CD4-positive, alpha-beta T cell treated with Interleukin-21 for 1 hour (primary cell): ENCODE results near the gene SLC17A4.

ENCODE experiments used
- DNase-seq: peaks from one replicate; pipeline ENCODE4 v3.0.0-alpha.2; 2020

SLC17A4 gene

DNA sequence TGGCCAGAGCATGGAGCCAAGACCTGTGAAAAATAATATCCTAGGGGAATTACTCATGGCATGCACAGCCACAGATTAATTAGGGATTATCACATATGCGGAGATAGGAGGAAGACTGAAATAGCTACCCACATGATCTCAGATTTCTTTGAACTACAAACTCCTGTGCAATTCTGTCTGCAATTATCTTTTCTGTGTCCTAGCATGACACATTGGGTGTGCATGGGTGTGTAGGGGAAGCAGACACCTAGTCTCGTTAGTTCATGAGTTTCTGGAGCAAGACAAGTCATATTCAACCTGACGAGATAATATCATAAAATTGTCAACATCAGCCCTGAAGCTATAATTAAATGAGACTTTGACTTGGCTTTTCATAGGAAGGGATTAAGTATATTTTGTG lies 3.6 kb upstream of the SLC17A4 start:
- no peak for DNase-seq

DNA sequence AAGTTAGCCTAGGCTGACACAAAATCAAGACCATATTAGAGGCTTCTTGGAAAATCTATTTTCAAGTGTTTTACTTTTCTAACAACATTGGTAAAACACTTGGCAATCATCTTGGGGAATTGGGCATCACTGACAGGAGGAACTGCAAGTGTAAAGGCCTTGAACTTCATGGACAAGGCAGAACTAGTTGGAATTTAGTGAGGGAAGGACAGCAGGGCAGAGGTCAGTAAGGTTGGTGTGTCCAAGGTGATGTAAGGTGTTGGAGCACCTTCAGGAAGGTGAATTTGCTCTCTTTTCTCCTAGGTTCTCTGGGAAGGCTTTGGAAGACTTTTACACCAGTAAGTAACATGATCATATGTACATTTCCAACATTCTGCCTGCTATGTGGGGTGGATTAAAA lies 1.5 kb upstream of the SLC17A4 start:
- DNase-seq: no peak

DNA sequence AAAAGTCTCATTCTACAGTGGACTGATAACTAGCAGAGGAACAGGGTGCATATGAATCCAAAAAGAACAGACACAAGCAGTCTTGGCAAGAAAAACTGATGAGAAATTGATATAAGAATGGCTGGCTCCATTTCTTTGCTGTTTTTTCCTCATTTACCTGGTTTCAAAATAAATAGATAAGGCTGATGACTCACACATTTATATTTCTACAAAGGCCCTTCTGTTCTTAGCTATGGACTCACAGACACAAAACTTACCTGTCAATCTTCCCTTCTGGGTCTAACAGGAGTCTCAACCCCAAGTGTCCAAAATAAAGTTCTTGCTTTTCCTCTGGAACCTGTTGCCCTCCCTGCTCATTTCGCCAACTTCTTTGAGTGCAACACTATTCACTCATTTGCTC lies 941 bp downstream of the SLC17A4 start:
- DNase-seq: no peak

DNA sequence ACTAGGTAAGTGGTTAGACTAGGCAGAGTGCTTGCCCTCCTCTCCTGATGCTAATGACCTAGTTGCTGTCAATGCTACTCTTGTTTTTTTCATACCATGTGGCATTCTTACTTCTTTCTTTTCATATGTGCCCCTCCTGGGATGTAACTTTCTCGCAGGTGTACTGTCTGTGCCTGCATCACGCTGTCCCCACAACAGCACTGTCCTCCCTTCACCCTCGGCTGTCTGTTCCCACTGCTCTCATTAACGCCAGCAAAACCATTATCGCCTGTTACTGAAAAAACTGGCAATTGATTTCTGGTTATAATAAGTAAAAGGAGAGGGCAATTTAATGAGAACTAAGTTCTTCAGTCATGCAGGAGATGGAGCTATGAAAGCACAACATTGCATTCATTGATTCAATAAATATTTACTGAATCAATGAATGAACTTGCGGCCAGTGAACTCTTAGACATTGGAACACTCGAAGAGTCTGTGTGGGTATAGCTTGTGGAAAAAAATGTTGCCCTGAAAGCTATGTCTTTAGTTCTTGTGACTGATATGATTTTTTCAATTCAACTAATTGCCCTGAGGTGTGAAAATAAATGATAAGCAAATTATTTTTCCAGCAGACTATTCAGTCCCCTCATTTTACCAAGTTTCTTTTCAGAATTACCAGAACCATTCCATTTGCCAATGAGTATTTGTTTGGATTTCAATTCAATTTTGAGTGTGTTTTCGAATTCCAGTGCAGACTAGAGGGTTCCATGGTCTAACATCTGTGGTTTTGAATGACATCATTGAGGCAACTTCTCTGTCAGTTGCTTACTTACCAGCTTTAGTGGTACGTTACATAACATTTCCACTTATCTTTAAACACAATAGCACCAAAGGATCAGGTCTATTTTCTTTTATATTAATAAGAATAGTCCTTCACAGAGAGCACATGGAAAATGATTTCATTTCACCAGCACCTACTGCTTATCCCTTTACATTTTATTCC lies 2.1 kb downstream of the SLC17A4 start:
- no peak for DNase-seq

DNA sequence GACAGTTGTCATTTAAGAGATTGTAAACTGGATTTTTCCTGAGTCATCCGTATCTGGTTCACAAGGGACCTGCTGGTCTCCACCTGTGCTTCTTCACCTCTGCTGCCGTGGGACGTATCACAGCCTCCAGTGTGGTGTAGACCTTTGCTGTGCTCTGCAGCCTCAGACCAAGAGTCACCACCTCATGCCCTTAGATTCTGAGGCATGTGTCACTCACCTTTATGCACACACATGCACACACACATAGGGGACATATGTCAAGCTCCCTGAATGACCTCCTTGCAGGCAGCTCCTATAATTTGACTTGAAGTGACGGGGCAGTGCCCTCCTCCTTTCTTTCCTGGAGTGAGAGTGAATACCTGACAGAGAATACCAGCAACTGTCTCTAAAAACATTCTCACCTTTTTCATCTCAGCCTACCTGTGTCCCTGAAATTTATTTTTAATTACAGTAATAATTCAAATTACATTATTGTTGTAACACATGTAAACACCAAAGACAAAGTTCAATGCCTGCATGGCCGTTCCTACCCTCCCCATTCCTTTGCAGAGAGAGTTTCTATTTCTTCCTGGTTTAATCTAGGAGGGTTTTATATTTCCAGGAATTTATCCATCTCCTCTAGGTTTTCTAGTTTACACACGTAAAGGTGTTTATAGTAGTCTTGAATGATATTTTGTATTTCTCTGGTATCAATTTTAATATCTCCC lies 3.5 kb downstream of the SLC17A4 start:
- no peak for DNase-seq

DNA sequence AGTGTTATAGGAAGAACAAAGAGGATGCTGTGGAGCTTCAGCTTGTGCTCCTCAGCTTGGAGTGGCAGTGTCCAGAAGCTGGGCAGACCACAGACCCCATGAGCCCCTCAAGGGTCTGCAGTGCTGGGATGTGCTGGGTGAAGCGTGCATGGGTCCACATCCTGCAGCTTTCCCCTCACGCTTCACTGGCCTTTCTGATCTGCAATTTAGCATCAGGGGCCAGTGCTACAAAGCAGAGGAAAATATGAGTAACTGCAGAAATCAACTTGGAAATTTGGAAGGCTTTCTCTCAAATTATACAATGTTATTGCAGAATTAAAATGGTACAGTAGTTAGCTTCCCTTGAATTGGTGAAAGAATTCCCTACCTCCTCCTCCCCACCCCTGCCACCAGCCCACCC lies 10.1 kb downstream of the SLC17A4 start:
- no peak for DNase-seq

DNA sequence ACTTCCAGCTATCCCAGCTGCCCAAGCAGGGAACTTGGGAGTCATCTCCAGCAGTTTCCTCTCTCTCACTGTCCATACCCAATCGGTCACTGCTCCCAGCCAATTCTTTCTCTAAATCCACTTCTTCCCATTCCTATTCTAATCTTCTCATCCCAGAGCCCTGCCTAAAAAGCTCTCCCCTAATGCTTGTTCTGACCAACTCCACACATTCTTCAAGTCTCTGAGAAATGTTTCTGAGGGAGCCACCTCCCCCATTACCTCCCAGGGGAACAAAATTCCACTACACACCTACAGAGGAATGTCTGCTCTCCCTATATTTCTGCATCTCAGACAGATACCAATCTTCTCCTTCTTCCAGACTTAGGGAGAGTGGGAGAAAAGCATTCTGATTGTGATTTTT lies 14.0 kb downstream of the SLC17A4 start:
- DNase-seq: no peak

DNA sequence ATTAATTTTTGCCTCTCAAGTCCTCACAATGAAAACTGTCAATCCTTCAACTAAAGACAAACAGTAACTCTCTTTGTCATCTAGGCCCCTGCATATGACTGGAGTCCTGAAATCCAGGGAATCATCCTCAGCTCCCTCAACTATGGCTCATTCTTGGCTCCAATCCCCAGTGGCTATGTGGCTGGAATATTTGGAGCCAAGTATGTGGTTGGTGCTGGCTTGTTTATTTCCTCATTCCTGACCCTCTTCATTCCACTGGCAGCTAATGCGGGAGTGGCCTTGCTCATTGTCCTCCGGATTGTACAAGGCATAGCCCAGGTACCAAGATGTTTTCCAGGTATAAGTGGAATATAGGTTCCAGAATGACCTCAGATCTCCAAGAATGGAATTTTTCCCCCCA lies 15.4 kb downstream of the SLC17A4 start:
- no peak for DNase-seq

DNA sequence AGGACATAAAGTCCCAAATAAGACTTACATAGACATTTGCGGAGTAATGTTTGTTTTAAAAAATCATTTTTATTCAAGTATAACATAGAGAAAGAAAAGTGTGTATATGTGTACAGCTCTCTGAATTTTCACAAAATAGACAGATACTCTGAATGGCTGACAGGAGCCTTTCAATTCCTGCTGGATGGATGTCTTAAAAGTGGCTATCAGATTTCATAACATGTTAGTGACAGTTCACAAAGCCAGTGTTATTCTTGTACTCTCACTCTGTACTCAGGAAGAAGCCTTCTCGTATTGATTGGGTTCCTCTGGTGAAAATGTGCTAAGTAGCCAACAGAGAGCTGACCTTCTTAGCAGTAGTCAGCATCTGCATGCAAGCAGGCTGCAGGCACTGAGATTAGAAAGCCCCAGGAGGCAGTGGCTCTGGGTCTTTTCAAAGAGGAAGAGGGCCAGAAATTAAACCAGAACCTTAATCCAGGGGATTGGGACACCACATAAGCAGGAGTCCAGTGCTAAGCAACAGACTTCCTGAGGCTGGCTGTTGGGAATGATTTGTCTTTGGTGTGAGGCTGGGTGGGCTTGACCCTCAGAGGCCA lies 19.7 kb downstream of the SLC17A4 start:
- DNase-seq: no peak

DNA sequence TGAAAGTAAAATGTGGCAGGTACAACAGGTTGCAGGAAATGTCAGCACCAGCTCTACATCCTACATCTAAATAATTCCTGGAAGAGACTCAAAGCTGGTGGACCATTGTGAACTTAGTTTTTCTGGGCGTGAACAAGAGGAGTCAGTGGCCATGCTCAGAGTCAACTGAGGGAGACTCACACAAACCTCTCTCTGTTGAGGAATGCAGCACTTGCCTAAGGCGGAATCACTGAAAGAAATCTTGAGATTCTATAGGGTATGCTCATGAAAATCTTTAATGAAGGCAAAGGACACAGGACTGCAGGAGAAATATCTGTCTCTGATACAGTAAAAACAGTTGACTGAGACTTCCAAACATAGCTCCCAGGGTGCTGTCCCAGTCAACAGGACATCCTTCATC lies 22.5 kb downstream of the SLC17A4 start:
- DNase-seq: no peak

DNA sequence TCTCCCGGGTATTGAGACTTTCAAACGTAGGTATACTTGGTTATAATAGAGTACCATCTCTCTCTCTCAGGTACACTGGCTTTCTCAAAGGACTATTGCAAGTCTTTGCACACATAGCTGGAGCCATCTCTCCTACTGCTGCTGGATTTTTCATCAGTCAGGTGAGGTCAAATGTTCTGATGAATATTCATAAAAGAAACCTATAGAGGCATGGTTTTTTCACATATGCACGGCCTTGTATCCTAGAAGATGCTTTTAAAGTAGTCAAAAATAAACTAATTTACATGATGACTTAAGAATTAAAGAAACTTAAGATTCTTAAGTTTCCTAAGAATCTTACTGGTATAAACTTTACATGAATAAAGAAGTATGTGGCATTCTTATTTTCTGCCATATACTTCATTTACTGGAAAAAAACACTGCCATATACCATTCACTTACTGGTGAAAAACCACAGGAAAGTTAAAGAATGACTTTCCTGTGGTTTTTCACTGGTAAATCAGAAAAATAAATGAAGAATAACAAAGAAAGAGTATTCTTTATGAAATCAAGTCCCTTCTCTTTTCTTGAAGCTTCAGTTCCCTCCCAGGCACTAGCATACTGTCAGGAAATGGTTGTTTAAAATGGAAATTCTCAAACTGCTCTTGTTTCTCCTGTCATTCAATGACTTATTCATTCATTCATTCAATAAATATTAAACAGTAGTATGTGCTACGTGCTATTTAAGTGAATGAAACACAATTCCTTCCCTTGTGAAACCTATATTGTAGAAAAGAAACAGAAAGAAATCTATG lies 23.5 kb downstream of the SLC17A4 start:
- no peak for DNase-seq

DNA sequence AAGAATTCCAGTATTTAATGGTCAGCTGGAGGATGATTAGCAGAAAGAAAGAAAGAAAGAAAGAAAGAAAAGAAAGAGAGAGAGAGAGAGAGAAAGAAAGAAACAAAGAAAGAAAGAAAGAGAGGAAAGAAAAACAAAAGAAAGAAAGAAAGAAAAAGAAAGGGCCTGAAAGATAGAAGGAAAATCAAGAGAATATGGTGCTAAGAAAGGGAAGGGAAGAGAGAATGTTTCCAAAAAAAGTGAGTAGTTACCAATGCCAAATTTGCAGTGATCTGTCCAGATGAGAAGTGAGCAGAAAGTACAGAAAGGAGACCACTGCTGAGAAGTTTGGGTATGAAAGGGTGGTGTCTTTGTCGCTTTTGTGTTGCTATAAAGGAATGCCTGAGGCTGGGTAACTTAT lies 26.6 kb downstream of the SLC17A4 start:
- no peak for DNase-seq

DNA sequence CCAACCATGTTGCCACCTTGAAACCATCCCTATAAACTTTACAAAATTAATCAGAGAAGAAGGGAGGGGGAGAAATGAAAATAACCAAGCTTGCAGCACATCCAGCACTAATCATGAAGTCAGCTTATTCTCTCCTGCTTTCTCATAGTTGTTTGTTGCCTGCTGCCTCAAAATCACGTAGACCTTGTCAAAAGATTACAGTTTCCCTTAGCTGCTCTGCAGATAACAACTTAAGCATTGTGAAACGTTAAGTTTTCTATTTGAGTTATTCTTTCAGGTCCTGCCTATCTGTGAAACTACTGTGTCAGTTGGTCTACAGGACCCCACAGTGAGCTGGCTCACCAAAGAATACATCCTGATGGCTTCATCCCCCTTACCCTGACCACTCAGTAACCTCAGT lies 32.9 kb downstream of the SLC17A4 start:
- DNase-seq: no peak

DNA sequence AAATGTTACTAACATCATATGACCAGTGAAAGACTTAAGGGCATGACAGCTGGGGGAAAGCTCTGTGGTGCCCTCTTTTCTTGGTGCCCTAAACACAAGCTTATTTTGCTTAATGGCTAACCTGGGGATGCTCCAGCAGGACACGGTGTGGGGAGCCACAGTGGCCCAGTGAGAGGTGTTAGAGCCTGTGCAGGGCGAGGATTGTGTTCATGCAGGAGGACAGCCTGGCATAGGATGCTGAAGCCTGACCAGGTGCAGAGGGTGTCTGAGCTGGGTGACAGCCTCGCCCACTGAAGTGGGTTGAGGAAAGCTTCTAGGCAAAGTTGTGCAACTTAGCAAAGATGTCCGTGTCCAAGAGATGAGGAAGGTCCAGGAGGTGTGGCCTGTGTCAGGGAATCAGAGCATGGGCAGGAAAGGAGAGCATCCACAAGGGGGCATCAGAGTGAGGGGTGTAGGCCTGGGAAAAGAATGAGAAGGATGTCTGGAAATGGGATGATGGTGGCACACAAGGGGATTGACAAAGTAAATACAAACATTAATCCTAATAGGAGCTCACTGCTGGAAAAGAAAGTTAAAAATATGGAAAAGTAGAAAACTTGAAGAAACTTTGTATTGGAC lies 33.9 kb downstream of the SLC17A4 start:
- DNase-seq: peak; percentile 44

DNA sequence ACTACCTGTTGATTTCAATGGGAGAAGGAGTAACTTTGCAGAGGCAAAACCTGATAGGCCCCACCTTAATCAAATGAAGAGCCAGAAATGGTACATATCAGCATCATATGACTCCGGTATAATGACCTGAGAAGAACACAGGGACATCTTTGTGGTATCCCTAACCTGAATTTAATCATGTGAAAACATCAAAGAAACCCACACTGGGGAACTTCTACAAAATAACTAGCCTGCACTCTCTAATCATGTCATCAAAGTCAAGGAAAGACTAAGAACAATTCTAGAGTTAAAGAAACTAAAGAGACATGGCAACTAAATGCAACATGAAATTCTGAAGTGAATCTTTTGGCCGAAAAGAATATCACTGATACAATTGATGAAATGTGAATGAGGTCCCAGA lies 34.9 kb downstream of the SLC17A4 start:
- DNase-seq: no peak

DNA sequence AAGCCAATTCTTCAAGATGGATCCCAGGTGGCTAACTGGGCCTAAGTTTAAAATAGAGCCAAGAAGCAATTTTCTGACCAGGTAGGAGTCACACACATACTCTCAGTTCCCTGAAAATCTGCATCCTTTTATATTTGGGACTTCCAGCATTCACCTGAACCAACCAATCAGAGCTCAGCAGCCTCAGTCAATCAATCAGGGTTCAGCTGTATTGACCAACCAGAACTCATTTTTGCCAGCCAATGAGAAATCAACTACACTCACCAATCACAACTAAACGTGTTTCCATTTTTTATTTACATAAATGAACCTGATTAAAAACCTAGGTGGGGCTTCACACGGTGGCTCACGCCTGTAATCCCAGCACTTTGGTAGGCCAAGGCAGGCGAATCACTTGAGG lies 37.5 kb downstream of the SLC17A4 start:
- no peak for DNase-seq

DNA sequence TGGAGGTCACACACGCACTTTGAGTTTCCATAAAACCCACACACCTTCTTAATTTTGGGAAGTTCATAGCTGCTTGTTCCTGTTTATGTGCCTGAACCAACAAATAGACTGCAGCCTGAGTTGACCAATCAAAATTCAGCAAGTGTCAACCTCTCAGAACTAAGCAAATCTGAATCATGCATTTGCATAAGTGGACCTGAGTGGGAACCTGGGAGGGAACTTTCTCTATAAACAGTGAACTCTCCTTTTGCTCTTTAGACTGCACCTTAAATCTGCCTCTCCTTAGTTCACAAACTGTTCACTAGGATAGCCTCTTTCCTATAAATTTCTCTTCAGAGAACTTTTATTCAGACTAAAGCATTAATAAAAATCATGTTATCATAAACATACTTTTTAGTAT lies 39.4 kb downstream of the SLC17A4 start:
- no peak for DNase-seq

DNA sequence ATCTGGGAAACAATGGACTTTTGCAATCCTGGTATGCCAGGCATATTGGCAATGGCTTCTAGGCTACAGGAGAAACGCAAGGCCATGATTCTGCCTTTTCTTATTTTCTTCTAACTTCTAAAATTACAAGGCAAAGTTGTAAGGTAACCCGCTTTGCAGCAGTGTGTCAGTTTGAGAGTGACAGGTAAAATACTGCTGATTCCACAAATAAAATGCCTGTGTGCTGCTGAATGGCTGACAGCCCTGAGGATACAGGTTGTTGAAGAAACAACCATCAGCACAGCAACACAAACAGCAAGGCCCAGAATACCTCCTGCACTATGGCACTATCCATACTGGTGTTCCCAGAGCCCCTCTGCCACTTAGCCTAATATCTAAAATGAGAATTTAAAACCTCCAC lies 40.2 kb downstream of the SLC17A4 start:
- DNase-seq: no peak

DNA sequence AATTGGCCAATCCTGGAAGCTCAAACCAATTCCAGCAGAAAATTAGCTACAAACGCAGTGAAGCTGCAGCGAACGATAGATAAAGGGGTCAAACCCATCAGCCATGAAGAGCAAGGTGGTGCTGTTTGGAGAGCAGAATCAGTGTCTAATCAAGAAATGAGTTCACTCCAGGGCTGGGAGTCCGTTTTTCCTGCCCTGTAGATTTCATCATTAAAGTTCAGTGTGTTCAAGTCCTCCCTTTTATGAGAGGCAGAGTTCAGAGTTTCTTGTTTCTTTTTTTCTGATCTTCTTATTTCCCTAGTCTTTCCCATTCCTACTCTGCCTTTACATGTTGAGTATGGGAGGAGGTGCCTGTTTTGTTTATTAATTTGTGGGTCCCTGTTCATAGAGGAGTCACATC lies 46.9 kb downstream of the SLC17A4 start:
- no peak for DNase-seq

DNA sequence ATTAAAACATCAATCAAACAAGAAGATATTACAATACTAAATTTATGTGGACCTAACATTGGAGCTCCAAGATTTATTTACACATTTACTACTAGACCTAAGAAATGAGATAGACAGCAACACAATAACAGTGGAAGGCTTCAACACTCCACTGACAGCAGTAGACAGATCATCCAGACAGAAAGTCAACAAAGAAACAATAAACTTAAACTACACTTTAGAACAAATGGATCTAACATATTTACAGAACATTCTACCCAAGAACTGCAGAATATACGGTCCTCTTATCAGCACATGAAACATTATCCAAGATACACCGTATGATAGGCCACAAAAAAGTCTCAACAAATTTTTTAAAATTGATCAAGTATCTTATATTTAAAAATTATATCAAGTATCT lies 50.3 kb downstream of the SLC17A4 start:
- DNase-seq: no peak

DNA sequence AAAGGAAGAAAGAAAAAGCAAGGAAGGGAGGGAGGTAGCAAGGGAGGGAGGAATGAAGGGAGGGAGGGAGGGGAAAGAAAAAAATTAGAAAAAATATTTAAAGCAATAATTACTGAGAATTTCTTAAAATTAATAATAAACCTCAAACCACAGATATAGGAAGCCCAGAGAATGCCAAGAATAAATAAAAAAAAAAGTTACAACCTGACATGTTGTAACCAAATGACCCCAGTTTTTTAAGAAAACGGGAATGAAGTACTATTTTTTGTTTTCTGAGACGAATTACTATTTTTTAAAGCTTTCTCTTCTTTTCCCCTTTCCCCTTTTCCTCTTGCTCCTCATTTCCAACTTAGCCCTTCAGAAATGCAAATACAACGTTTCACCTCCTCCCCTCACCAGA lies 60.7 kb downstream of the SLC17A4 start:
- no peak for DNase-seq

DNA sequence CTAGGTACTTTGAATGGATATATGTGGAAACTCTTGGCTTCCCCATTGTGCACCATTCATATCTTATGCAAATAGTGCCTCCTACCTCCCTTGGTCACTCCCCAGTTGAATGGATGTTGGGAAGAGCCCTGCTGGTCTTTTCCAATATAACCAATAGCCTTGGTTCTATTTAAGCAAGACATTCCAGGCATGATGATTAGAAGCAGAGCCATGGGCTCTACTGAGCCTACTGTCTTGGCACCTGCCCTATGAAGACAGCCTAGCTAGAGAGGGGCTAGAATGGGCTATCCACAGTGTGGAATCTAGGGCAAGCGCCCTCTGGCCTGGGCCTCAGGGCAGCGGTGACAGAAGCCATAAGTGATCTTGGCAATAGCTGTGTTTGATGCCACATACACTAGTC lies 61.7 kb downstream of the SLC17A4 start:
- DNase-seq: no peak

DNA sequence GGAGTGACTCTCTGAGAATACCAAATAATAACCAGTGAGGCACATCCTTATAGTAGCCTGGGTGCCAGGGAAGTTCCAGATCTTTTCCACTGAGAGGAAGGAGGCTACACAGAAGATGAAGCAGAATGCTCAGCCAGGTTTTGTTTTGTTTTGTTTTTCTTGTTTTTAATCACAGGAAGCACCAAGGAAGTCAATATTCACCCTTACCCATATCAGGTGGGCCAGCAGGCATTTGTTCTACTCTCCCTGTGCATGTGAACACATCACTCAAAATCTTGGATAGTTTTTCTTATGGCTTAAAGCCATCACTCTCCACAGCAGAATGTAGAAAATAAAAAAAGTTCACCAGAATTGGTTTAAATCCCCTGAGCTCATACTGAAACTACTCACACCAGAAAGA lies 66.8 kb downstream of the SLC17A4 start:
- DNase-seq: no peak
